Hematopoietic multipotent progenitor cell treated with erythropoietin and hydrocortisone succinate and interleukin-3 and kit ligand, for 17 days (in vitro differentiated cells): ENCODE data around the gene NTM.

Experiments used
- DNase-seq: peaks from one replicate; pipeline ENCODE4 v3.0.0-alpha.2; 2015; ENCODE audit warnings: low spot score

The NTM gene

DNA sequence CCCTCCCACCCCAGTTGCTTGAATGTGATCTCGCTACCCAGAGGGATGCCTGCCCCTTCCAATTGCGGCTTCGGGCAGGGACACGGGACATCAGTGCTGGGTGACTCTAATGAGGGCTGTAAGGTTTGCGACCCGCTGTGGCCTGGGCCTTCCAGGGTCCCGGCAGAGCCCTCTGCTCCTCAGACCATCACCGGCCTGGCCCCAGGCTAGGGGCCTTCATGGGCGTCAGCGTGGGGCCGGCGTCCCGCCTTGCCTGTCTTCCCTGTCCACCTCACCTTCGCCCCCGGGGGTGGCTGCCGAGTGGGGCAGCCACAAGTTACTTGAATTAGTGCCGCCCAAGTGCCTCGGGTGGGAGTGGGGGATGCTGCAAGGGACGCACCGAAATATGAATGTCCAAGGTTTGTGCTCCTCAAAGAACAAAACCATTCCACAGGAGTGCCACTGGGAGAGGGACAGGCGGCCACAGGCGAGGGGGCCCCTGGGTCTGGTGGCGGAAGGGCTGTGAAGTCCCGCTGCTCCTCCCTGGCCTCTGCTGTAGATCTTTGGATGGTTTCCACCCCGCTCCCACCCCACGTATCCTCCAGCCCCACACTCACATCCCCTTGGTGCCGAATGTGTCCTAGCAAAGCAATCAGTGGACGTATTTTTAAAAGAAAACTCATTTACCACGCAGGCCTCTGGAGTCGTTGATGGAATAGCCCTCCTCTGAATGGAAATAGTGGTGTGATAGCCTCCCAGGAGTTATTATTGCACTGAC lies 317.1 kb downstream of the NTM start:
- DNase-seq = no peak

DNA sequence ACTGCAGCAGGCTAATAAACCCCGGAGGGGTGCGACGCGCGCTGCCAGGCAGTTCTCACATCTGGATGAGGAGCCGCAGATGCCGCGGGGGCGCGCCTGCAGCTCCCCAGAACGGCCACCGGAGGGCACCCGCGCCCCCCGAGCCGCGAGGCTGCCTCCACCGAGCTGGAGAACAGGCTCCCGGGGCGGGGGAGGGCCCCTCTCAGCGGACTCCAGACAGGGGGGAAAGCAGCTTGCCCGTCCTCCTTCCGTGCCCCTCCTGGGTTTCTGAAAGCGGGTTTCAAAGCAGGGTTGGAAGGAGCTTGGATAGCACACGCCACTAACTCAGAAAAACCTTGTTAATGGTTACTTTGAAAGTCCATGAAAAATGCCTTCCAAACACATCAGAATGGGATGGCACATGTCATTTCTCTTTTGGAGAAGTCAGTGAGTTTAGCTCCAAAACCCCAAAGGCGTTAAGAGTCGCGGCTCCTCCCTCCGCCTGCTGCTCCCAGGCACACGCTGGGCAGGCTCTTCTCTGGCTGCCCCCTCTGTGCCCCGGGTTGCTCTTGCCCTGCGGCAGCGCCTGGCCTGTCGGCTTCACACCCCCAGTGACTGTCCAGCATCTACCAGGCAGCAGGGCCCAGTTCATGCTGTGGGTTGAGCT lies 317.8 kb downstream of the NTM start:
- peak; percentile 7 for DNase-seq

GRCh38 chr11:131689049-131689925 lies 318.9 kb downstream of the NTM start:
- DNase-seq = no peak

GRCh38 chr11:131690362-131690761 lies 319.9 kb downstream of the NTM start:
- no peak for DNase-seq

GRCh38 chr11:131690776-131691175 lies 320.4 kb downstream of the NTM start:
- DNase-seq = no peak

GRCh38 chr11:131691181-131692041 lies 321.0 kb downstream of the NTM start:
- peak; percentile 14 for DNase-seq

- no peak for DNase-seq
These were observed 321.7 kb downstream of the NTM start for GRCh38 chr11:131692151-131692550.

DNA sequence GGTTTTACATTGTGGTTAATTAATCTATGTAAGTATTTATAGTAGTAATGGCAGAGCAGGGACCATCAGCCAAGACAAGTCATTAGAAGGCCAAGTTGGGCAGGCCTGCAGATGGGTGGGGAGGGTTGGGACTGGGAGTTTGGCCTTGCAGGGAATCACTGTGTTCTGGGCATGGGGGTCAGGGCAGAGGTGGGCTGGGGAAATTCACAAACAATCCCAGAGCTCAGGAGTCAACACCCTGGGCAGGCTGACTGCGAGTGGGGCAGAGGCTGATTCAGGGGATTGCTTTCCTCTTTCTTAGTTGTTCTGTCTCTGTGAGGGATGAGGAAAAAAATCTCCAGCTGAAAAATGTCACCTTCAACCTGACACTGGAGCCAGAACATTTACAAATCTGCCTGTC lies 322.5 kb downstream of the NTM start:
- DNase-seq = no peak

DNA sequence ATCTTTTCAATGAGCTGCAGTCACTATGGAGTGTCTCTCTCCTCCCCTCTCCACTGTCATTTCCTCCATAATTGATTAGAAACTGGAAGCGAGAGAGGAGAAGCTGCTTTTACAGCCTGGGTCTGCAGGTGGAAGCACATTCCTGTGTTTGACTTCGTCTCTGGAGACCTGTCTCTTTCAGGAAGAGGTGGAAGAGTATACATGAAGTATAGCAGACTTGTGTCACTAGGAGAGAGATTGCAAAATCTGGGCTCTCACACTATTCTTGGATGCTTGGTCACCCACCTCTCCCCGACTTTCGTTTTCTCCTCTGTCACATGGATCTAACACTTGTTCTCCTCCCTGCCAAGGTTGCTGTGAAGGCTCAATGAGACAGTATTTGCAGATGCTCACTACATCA lies 323.3 kb downstream of the NTM start:
- DNase-seq = no peak

- DNase-seq = peak; percentile 60
These were observed 324.4 kb downstream of the NTM start for GRCh38 chr11:131694526-131695424.

DNA sequence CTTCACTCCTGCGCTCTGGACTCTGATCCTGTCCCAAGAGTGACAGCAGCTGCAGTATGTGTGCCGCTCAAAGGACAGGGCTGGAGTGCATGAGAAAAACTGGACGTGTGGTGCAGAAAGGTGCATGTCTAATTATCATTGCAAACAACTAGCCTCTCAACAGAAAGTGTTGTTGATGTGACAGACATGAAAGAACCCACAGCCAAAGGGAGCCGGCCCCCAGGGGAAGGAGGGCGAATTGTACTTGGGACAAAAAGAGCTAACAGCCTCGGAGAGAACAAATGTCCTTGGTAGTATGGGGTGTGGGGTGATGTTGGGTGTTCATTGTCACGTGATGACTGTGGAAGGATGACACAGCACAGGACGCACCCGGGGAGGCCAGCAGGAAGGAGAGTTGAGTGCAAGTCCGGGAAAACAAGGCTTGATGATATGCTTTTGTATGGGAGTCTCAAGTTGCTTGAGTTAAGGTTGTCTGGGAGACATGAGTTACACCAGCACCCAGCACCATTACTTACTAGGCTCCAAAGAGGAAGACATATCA lies 325.5 kb downstream of the NTM start:
- no peak for DNase-seq

DNA sequence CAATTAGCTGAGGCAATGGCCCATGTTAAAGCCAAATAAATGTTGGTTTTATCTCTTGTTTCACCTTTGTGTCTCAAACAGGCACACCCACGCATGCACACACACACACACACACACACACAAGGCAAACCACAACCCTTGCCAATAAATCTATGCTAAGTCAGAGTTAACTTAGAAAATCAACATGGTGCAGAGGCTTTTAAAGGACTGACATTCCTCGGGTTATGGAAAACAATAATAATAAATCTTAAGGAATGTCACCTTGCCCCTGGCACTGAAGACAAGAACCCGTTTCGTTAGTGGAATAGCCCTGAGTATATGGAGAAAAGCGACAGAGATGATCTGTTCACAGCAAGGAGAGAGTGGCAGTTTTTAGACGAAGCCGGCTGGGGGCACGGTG lies 326.3 kb downstream of the NTM start:
- DNase-seq = no peak

GRCh38 chr11:131703311-131703710 lies 332.9 kb downstream of the NTM start:
- DNase-seq = no peak

DNA sequence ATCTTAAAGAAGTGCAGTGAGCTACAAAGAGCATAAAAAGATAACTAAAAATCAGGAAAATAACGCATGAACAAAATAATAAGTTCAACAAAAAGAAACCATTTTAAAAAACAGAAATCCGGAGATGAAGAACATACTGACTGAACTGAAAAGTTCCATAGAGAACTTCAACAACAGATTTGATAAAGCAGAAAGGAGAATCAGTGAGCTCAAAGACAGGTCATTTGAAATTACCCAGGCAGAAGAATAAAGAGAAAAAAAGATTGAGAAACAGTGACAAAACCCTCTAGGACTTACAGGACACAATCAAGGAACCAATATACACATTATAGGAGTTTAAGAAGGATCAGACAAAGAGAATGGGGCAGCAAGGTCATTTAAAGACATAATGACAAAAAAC lies 334.3 kb downstream of the NTM start:
- no peak for DNase-seq

DNA sequence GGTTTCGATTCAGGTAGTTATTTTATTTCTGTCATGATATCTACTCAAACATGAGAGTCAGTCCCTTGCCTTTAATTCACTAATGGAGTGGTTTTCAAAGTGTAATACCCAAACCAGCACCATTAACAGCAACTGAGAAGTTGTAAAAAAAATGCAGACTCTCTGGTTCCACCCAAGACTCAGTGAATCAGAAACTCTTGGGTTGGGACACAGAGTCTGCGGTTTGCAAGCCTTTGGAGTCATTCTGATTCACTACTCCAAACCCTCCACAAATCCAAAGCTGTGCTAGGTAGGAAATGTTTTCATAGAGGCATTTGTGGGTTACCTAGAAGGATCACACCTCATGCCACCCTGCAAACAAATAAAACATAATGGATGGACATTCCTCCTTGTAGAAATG lies 340.1 kb downstream of the NTM start:
- DNase-seq = no peak

- no peak for DNase-seq
These were observed 342.5 kb downstream of the NTM start for GRCh38 chr11:131712897-131713296.

- DNase-seq = no peak
These were observed 343.2 kb downstream of the NTM start for GRCh38 chr11:131713529-131714134.

DNA sequence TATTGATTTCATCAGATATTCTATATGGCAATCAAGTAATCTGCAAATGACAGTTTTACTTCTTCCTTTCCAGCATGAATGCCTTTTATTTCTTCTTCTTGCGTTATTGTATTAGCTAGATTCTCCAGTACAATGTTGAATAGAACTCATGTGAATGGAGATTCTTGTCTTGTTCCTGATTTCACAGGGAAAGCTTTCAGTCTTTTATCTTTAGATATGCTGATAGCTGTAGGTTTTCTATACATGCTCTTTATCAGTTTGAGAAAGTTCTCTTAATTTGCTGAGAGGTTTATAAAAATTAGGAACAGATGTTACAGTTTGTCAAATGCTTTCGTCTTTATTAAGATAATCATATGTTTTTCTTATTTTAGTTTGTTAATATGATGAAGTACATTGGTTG lies 347.2 kb downstream of the NTM start:
- no peak for DNase-seq

DNA sequence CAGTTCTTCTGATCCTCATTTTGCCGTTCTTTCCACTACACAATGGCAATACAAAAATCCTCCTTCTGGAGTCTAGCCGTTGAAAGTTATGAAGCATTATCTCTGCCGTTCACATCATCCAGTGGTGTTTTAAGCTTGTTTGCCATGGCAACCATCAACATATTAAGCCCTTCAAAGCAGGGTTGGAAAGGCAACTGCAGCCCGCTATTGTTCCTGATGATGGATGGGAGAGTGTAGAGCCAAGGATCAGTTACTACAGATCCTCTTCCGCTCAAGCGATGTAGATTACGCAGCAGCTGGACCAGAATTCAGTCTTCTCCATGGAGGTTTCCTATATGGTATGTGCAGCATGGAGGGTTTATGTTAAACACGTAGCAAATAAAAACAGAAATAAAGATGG lies 352.7 kb downstream of the NTM start:
- DNase-seq = no peak

- DNase-seq = no peak
These were observed 354.1 kb downstream of the NTM start for GRCh38 chr11:131724436-131724975.
